Neural cell (in vitro differentiated cells): Measurements from ENCODE around the gene FHIT. TPM values are rescaled to one million over a fixed set of nuclear protein-coding genes. Genes with fewer than 3 reads are reported as not detected.

Experiments
- H2AFZ ChIP-seq: fragments of 200-600, 300-800 bp; sonication (generic), shearing (Covaris generic); 2 replicates; pipeline ENCODE4 v1.6.0; 2014; ENCODE audit warnings: low read depth, mild to moderate bottlenecking, antibody characterized with exemption, low read length, moderate library complexity
- H3F3A ChIP-seq: fragments of 200-600 bp; shearing (Covaris generic); 2 replicates; pipeline ENCODE4 v1.6.1; 2016; ENCODE audit warnings: mild to moderate bottlenecking, moderate library complexity, mixed read lengths, antibody characterized with exemption, low read length; ENCODE audit not compliant: insufficient read depth, poor library complexity, severe bottlenecking
- H3K27ac ChIP-seq: fragments of 200-600, 300-800 bp; sonication (generic), shearing (Covaris generic); 2 replicates; pipeline ENCODE4 v1.5.1; 2014; ENCODE audit warnings: mild to moderate bottlenecking, low read length, moderate library complexity
- H3K27me3 ChIP-seq: fragments of 300-800, 200-600 bp; sonication (generic), shearing (Covaris generic); 2 replicates; pipeline ENCODE4 v1.6.0; 2014; ENCODE audit warnings: mild to moderate bottlenecking, low read depth, low read length, moderate library complexity; ENCODE audit not compliant: insufficient read depth
- H3K36me3 ChIP-seq: fragments of 300-800, 200-600 bp; sonication (generic), shearing (Covaris generic); 2 replicates; pipeline ENCODE4 v1.5.1; 2014; ENCODE audit warnings: mild to moderate bottlenecking, antibody characterized with exemption, low read length, moderate library complexity; ENCODE audit not compliant: insufficient read depth
- H3K4me2 ChIP-seq: fragments of 300-800, 200-600 bp; sonication (generic), shearing (Covaris generic); 2 replicates; pipeline ENCODE4 v1.6.0; 2014; ENCODE audit warnings: mild to moderate bottlenecking, low read length
- H3K4me3 ChIP-seq: fragments of 300-800, 200-600 bp; sonication (generic), shearing (Covaris generic); 2 replicates; pipeline ENCODE4 v1.5.1; 2014; ENCODE audit warnings: mild to moderate bottlenecking, low read length, moderate library complexity
- H3K79me2 ChIP-seq: fragments of 200-600 bp; shearing (Covaris generic); replicated peaks from 2 replicates; pipeline ENCODE4 v1.6.0; 2014; ENCODE audit warnings: mild to moderate bottlenecking, low read length, moderate library complexity; ENCODE audit not compliant: insufficient read depth
- H3K9ac ChIP-seq: fragments of 300-800, 200-600 bp; sonication (generic), shearing (Covaris generic); 2 replicates; pipeline ENCODE4 v1.6.1; 2016; ENCODE audit warnings: mild to moderate bottlenecking, low read length, mixed read lengths
- H3K9me2 ChIP-seq: fragments of 200-600 bp; shearing (Covaris generic); 2 replicates; pipeline ENCODE4 v1.6.1; 2016; ENCODE audit warnings: mild to moderate bottlenecking, low read length, mixed read lengths; ENCODE audit not compliant: insufficient read depth
- H3K9me3 ChIP-seq: fragments of 200-600, 300-800 bp; sonication (generic), shearing (Covaris generic); 2 replicates; pipeline ENCODE4 v1.6.1; 2016; ENCODE audit warnings: mild to moderate bottlenecking, mixed run types, low read length, moderate library complexity, mixed read lengths
- H4K20me1 ChIP-seq: fragments of 200-600 bp; shearing (Covaris generic); 2 replicates; pipeline ENCODE4 v1.6.1; 2016; ENCODE audit warnings: mild to moderate bottlenecking, mixed run types; ENCODE audit not compliant: insufficient read depth
- EP300 ChIP-seq: fragments of 450-650 bp; conservative IDR thresholded peaks from 2 replicates; pipeline ENCODE4 v1.6.1; 2014; ENCODE audit warnings: antibody characterized with exemption, mild to moderate bottlenecking, moderate library complexity; ENCODE audit not compliant: poor library complexity, severe bottlenecking
- EZH2 ChIP-seq: fragments of 200-600, 300-800 bp; shearing (Covaris generic), sonication (generic); IDR thresholded peaks from 2 replicates; pipeline ENCODE4 v1.6.1; 2014; ENCODE audit warnings: antibody characterized with exemption, low read length, borderline replicate concordance, mild to moderate bottlenecking; ENCODE audit not compliant: insufficient read depth, poor library complexity, severe bottlenecking
- MXI1 ChIP-seq: fragments of 450-650 bp; conservative IDR thresholded peaks from 2 replicates; pipeline ENCODE4 v1.6.1; 2014; ENCODE audit warnings: antibody characterized with exemption, mild to moderate bottlenecking; ENCODE audit not compliant: poor library complexity, severe bottlenecking
- POLR2AphosphoS5 ChIP-seq: IDR thresholded peaks from 2 replicates; pipeline ENCODE4 v1.6.1; 2012
- RAD21 ChIP-seq: fragments of 450-650 bp; conservative IDR thresholded peaks from 2 replicates; pipeline ENCODE4 v1.6.1; 2014; ENCODE audit warnings: antibody characterized with exemption, mild to moderate bottlenecking, moderate library complexity
- SMC3 ChIP-seq: fragments of 450-650 bp; conservative IDR thresholded peaks from 2 replicates; pipeline ENCODE4 v1.6.1; 2014; ENCODE audit warnings: antibody characterized with exemption, mild to moderate bottlenecking, moderate library complexity; ENCODE audit not compliant: poor library complexity
- TAF1 ChIP-seq: IDR thresholded peaks from 2 replicates; pipeline ENCODE4 v1.6.1; 2012; ENCODE audit warnings: low read depth
- polyA plus RNA-seq: library from polyadenylated mRNA; depleted of rRNA; stranded (reverse); fragments of >200 nt; gene quantifications from 2 replicates; pipeline ENCODE4 v1.2.3, GENCODE V29; 2014
- TF ChIP-seq, protein P1 (sequence below): IDR thresholded peaks from 2 replicates; pipeline ENCODE4 v1.6.1; 2012; ENCODE audit warnings: borderline replicate concordance
- TF ChIP-seq, protein P2 (sequence below): fragments of 450-650 bp; IDR thresholded peaks from 2 replicates; pipeline ENCODE4 v1.5.1; 2014; ENCODE audit warnings: antibody characterized with exemption, mild to moderate bottlenecking, moderate library complexity; ENCODE audit not compliant: poor library complexity, severe bottlenecking

The FHIT gene
- polyA plus RNA-seq, 1 donor from 2014 or later, result not detected

GRCh38 chr3:59818033-59818918 lies 1433.0 kb downstream of the FHIT start:
- H3K9me2 ChIP-seq, result no peaks in the 10 kb centered on the region
- H3K9ac ChIP-seq, result no peak overlapping the region
- no peak overlapping the region for H2AFZ ChIP-seq
- H3K27ac ChIP-seq, result no peak overlapping the region
- TF ChIP-seq EP300 (no peak), RAD21 (no peak), POLR2AphosphoS5 (no peak), SMC3 (no peak), TAF1 (no peak)
- H3K4me3 ChIP-seq, result no peak overlapping the region
- no peaks in the 10 kb centered on the region for H3K79me2 ChIP-seq
- H3K36me3 ChIP-seq, result no peaks in the 10 kb centered on the region
- H3K27me3 ChIP-seq, result no peaks in the 10 kb centered on the region
- H3K4me2 ChIP-seq, result no peak overlapping the region
- H3F3A ChIP-seq, result no peaks in the 10 kb centered on the region
- H4K20me1 ChIP-seq, result no peaks in the 10 kb centered on the region
- no peaks in the 10 kb centered on the region for H3K9me3 ChIP-seq

- Histone ChIP-seq H4K20me1 (no peaks in the 10 kb centered on the region), H3K4me2 (no peak overlapping the region), H3K27me3 (no peaks in the 10 kb centered on the region), H3K27ac (no peak overlapping the region), H3K9ac (no peak overlapping the region), H3K9me2 (no peaks in the 10 kb centered on the region), H3K9me3 (no peaks in the 10 kb centered on the region), H3K36me3 (no peaks in the 10 kb centered on the region), H3K4me3 (no peak overlapping the region), H2AFZ (no peak overlapping the region), H3K79me2 (no peaks in the 10 kb centered on the region), H3F3A (no peaks in the 10 kb centered on the region)
- TF ChIP-seq EP300 (no peak), MXI1 (no peak), SMC3 (no peak), TAF1 (no peak)
- TF ChIP-seq, protein P1, sequence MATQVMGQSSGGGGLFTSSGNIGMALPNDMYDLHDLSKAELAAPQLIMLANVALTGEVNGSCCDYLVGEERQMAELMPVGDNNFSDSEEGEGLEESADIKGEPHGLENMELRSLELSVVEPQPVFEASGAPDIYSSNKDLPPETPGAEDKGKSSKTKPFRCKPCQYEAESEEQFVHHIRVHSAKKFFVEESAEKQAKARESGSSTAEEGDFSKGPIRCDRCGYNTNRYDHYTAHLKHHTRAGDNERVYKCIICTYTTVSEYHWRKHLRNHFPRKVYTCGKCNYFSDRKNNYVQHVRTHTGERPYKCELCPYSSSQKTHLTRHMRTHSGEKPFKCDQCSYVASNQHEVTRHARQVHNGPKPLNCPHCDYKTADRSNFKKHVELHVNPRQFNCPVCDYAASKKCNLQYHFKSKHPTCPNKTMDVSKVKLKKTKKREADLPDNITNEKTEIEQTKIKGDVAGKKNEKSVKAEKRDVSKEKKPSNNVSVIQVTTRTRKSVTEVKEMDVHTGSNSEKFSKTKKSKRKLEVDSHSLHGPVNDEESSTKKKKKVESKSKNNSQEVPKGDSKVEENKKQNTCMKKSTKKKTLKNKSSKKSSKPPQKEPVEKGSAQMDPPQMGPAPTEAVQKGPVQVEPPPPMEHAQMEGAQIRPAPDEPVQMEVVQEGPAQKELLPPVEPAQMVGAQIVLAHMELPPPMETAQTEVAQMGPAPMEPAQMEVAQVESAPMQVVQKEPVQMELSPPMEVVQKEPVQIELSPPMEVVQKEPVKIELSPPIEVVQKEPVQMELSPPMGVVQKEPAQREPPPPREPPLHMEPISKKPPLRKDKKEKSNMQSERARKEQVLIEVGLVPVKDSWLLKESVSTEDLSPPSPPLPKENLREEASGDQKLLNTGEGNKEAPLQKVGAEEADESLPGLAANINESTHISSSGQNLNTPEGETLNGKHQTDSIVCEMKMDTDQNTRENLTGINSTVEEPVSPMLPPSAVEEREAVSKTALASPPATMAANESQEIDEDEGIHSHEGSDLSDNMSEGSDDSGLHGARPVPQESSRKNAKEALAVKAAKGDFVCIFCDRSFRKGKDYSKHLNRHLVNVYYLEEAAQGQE, result no peak
These were observed 1433.7 kb downstream of the FHIT start for GRCh38 chr3:59817511-59817910.

DNA sequence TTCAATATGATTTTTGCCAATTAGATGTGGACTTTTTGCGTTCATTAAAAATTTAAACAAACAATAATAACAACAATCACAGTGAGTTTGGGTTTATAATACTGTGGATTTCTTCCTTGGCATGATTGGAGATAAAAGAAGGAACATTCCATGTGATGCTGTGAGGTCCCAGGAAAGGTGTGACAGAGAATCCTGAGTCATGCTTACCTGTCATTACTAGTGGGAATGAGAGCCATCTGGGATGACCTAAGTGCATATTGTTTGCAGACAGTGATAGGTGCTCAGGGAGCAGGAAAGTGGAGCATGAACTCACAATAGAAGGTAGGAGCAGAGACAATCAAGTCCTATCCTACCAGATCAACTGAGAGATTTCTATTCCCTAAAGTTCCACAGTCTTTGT lies 1434.9 kb downstream of the FHIT start:
- Histone ChIP-seq H3K36me3 (no peaks in the 10 kb centered on the region), H3K27ac (no peak overlapping the region), H3K9me2 (no peaks in the 10 kb centered on the region), H2AFZ (no peak overlapping the region), H3K79me2 (no peaks in the 10 kb centered on the region), H4K20me1 (no peaks in the 10 kb centered on the region), H3F3A (no peaks in the 10 kb centered on the region), H3K27me3 (no peaks in the 10 kb centered on the region), H3K9ac (no peak overlapping the region), H3K4me3 (no peak overlapping the region), H3K9me3 (no peaks in the 10 kb centered on the region), H3K4me2 (no peak overlapping the region)
- TF ChIP-seq RAD21 (no peak), MXI1 (no peak), TAF1 (no peak), POLR2AphosphoS5 (no peak), EP300 (no peak), EZH2 (no peak)
- TF ChIP-seq, protein P2, sequence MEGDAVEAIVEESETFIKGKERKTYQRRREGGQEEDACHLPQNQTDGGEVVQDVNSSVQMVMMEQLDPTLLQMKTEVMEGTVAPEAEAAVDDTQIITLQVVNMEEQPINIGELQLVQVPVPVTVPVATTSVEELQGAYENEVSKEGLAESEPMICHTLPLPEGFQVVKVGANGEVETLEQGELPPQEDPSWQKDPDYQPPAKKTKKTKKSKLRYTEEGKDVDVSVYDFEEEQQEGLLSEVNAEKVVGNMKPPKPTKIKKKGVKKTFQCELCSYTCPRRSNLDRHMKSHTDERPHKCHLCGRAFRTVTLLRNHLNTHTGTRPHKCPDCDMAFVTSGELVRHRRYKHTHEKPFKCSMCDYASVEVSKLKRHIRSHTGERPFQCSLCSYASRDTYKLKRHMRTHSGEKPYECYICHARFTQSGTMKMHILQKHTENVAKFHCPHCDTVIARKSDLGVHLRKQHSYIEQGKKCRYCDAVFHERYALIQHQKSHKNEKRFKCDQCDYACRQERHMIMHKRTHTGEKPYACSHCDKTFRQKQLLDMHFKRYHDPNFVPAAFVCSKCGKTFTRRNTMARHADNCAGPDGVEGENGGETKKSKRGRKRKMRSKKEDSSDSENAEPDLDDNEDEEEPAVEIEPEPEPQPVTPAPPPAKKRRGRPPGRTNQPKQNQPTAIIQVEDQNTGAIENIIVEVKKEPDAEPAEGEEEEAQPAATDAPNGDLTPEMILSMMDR, result no peak
- TF ChIP-seq, protein P1, result no peak
